Panc1 (cell line): ENCODE results near the gene USF3.

Source experiments
- POLR2AphosphoS5 ChIP-seq: IDR thresholded peaks from 2 replicates; pipeline ENCODE4 v1.6.1; 2012; ENCODE audit warnings: mild to moderate bottlenecking, low read depth, low read length, moderate library complexity
- SIN3A ChIP-seq: IDR thresholded peaks from 2 replicates; pipeline ENCODE4 v1.6.1; 2012; ENCODE audit warnings: low read depth, mild to moderate bottlenecking, low read length, moderate library complexity, borderline replicate concordance; ENCODE audit not compliant: insufficient read depth
- TCF7L2 ChIP-seq: IDR thresholded peaks from 2 replicates; pipeline ENCODE4 v1.6.1; 2011; ENCODE audit warnings: mild to moderate bottlenecking, low read depth, low read length, inconsistent platforms
- TF ChIP-seq, protein P1 (sequence below): fragments of 450-650 bp; IDR thresholded peaks from 2 replicates; pipeline ENCODE4 v1.5.1; 2017; ENCODE audit warnings: mild to moderate bottlenecking
- TF ChIP-seq, protein P2 (sequence below), 2 experiments: IDR thresholded peaks; 2 replicates each; pipeline ENCODE4 v1.6.1; 2011 to 2012; ENCODE audit warnings: low read depth in 2 of 2, control low read depth in 1 of 2, low read length in 1 of 2, mild to moderate bottlenecking in 1 of 2, moderate library complexity in 1 of 2; ENCODE audit not compliant: insufficient read depth in 1 of 2

DNA sequence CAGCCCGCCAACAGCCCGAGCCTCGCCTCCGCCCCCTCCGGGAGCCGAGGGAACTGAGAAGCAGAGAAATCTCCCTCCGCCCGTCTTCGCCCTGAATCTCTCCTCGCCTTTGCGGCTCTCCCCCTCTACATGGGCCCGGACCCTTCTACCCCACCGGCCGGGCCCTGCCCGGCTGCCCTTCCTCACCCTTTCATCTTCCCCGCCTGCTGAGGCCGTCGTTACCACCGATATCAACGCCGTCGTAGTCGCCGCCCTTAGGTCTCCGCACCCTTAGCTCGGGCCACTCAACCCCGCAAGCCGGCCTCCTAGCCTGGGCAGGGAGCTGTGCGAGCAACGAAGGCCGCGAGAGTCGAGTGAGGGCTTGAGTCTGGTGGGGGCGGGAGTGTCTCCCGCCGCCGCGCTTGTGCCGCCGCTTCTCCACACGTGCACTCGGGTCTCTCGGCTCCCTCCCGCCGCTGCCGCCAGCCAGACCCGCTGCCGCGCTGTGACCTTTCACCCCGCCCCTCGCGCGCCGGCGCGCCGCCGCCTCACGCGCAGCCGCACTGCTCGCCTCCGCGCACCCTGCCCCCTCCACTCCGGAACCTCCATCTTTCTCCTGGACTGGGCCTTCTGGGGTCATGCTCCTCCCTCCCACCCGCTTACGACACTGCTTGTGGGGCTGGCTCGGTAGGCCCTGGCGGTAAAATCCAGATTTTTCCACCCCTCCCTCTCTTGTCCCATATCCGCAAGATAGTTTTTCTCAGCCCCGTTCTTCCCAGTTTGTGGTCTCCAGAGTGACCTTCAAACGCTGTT, 49.5 kb upstream of the USF3 start, which contains the start of gene NAA50:
- peak; percentile 88 for TF ChIP-seq POLR2AphosphoS5
- TF ChIP-seq, protein P1, sequence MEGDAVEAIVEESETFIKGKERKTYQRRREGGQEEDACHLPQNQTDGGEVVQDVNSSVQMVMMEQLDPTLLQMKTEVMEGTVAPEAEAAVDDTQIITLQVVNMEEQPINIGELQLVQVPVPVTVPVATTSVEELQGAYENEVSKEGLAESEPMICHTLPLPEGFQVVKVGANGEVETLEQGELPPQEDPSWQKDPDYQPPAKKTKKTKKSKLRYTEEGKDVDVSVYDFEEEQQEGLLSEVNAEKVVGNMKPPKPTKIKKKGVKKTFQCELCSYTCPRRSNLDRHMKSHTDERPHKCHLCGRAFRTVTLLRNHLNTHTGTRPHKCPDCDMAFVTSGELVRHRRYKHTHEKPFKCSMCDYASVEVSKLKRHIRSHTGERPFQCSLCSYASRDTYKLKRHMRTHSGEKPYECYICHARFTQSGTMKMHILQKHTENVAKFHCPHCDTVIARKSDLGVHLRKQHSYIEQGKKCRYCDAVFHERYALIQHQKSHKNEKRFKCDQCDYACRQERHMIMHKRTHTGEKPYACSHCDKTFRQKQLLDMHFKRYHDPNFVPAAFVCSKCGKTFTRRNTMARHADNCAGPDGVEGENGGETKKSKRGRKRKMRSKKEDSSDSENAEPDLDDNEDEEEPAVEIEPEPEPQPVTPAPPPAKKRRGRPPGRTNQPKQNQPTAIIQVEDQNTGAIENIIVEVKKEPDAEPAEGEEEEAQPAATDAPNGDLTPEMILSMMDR = no peak
- TF ChIP-seq TCF7L2 = peak; percentile 91
- TF ChIP-seq, protein P2, sequence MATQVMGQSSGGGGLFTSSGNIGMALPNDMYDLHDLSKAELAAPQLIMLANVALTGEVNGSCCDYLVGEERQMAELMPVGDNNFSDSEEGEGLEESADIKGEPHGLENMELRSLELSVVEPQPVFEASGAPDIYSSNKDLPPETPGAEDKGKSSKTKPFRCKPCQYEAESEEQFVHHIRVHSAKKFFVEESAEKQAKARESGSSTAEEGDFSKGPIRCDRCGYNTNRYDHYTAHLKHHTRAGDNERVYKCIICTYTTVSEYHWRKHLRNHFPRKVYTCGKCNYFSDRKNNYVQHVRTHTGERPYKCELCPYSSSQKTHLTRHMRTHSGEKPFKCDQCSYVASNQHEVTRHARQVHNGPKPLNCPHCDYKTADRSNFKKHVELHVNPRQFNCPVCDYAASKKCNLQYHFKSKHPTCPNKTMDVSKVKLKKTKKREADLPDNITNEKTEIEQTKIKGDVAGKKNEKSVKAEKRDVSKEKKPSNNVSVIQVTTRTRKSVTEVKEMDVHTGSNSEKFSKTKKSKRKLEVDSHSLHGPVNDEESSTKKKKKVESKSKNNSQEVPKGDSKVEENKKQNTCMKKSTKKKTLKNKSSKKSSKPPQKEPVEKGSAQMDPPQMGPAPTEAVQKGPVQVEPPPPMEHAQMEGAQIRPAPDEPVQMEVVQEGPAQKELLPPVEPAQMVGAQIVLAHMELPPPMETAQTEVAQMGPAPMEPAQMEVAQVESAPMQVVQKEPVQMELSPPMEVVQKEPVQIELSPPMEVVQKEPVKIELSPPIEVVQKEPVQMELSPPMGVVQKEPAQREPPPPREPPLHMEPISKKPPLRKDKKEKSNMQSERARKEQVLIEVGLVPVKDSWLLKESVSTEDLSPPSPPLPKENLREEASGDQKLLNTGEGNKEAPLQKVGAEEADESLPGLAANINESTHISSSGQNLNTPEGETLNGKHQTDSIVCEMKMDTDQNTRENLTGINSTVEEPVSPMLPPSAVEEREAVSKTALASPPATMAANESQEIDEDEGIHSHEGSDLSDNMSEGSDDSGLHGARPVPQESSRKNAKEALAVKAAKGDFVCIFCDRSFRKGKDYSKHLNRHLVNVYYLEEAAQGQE (IDR thresholded peaks at IDR 0.05; ENCODE audit: insufficient read depth in 1 of 2, low read depth in 2 of 2, low read length in 1 of 2) = no peak
- TF ChIP-seq SIN3A = peak; percentile 68; the same call in 1 of the 2 replicates
